ENCODE data around the gene PFDN6. TPM values are rescaled to one million over a fixed set of nuclear protein-coding genes. Genes with fewer than 3 reads are reported as not detected.
A peak's percentile ranks its signal among the peaks of the same experiment; 100 is the strongest.

Gene PFDN6
- total and polyA plus RNA-seq, 2 of the 13 experiments (the other 11 are each of a cell fraction or from before 2014, with no cell fraction given) = 75.5 to 87.0 TPM

GRCh38 chr6:33248932-33249731 is 40.3 kb upstream of the PFDN6 start (continued):
- peak; percentile 58 for TF ChIP-seq RBM22 (optimal IDR thresholded peaks at IDR 0.05; ENCODE audit: low read length)
- TF ChIP-seq ZBTB44 (CRISPR knock-in tag; IDR thresholded peaks at IDR 0.05) = no peak
- no peak for TF ChIP-seq ZNF256 (CRISPR knock-in tag; conservative IDR thresholded peaks at IDR 0.05)
- TF ChIP-seq PHF5A (CRISPR knock-in tag; IDR thresholded peaks at IDR 0.05; ENCODE audit: low read depth, unreplicated experiment) = peak; percentile 62
- 0 out of 2 replicates have a peak, but pooled peaks have one; percentile 32 for TF ChIP-seq MTF2 (CRISPR knock-in tag; IDR thresholded peaks at IDR 0.05; ENCODE audit: borderline replicate concordance)
- TF ChIP-seq THAP11 (CRISPR knock-in tag; IDR thresholded peaks at IDR 0.05) = peak; percentile 76
- peak; percentile 100 for TF ChIP-seq RXRB (CRISPR knock-in tag; IDR thresholded peaks at IDR 0.05; ENCODE audit: borderline replicate concordance)
- TF ChIP-seq EP300 (IDR thresholded peaks at IDR 0.05; ENCODE audit: low read depth in 2 of 2, low read length in 2 of 2) = no peak
- TF ChIP-seq EP300 (CRISPR knock-in tag; IDR thresholded peaks at IDR 0.05; ENCODE audit: borderline replicate concordance) = no peak
- no peak for TF ChIP-seq MATR3 (CRISPR knock-in tag; IDR thresholded peaks at IDR 0.05)
- TF ChIP-seq SNAPC2 (CRISPR knock-in tag; IDR thresholded peaks at IDR 0.05) = 0 out of 2 replicates have a peak, but pooled peaks have one; percentile 55
- peak; percentile 28; the same call in 1 of the 2 replicates for TF ChIP-seq NCOA1 (CRISPR knock-in tag; IDR thresholded peaks at IDR 0.05)
- peak in 1 of 2 experiments; percentile 32; a peak in 1 of 4 replicates for TF ChIP-seq KLF16 (CRISPR knock-in tag; IDR thresholded peaks at IDR 0.05)
- peak; percentile 78; the same call in 1 of the 2 replicates for TF ChIP-seq CCDC6 (CRISPR knock-in tag; IDR thresholded peaks at IDR 0.05)
- TF ChIP-seq ZNF703 (CRISPR knock-in tag; IDR thresholded peaks at IDR 0.05; ENCODE audit: borderline replicate concordance) = no peak; the same call in 1 of the 2 replicates
- TF ChIP-seq GRHL1 (CRISPR knock-in tag; conservative IDR thresholded peaks at IDR 0.05) = no peak
- TF ChIP-seq ZNF274 (CRISPR knock-in tag; IDR thresholded peaks at IDR 0.05) = no peak; the same call in 1 of the 2 replicates
- no peak for TF ChIP-seq ZNF468 (CRISPR knock-in tag; IDR thresholded peaks at IDR 0.05)
- TF ChIP-seq MAZ (IDR thresholded peaks at IDR 0.05; ENCODE audit: borderline replicate concordance, low read depth, low read length) = no peak
- peak; percentile 73 for TF ChIP-seq MAZ (CRISPR knock-in tag; IDR thresholded peaks at IDR 0.05; ENCODE audit: low read depth)
- no peak for TF ChIP-seq BHLHE40 (IDR thresholded peaks at IDR 0.05; ENCODE audit: low read length)
- no peak for TF ChIP-seq IRF9 (CRISPR knock-in tag; IDR thresholded peaks at IDR 0.05; ENCODE audit: borderline replicate concordance)
- TF ChIP-seq ZSCAN25 (CRISPR knock-in tag; IDR thresholded peaks at IDR 0.05) = no peak
- peak; percentile 77; the same call in 1 of the 2 replicates for TF ChIP-seq PHF20 (CRISPR knock-in tag; IDR thresholded peaks at IDR 0.05)
- TF ChIP-seq AKAP8 (CRISPR knock-in tag; IDR thresholded peaks at IDR 0.05) = no peak; the same call in none of the 2 replicates
- no peak for TF ChIP-seq HNRNPH1 (optimal IDR thresholded peaks at IDR 0.05; ENCODE audit: low read depth, low read length)
